ENCODE data around the gene SUPT5H.

SUPT5H gene

GRCh38 chr19:39445196-39446111 is at the start of gene SUPT5H:
TSS of gene SUPT5H (plus strand) at chr19:39445582. CDS start at chr19:39445891, 309 bp downstream.
- peak; percentile 97 for DNase-seq

DNA sequence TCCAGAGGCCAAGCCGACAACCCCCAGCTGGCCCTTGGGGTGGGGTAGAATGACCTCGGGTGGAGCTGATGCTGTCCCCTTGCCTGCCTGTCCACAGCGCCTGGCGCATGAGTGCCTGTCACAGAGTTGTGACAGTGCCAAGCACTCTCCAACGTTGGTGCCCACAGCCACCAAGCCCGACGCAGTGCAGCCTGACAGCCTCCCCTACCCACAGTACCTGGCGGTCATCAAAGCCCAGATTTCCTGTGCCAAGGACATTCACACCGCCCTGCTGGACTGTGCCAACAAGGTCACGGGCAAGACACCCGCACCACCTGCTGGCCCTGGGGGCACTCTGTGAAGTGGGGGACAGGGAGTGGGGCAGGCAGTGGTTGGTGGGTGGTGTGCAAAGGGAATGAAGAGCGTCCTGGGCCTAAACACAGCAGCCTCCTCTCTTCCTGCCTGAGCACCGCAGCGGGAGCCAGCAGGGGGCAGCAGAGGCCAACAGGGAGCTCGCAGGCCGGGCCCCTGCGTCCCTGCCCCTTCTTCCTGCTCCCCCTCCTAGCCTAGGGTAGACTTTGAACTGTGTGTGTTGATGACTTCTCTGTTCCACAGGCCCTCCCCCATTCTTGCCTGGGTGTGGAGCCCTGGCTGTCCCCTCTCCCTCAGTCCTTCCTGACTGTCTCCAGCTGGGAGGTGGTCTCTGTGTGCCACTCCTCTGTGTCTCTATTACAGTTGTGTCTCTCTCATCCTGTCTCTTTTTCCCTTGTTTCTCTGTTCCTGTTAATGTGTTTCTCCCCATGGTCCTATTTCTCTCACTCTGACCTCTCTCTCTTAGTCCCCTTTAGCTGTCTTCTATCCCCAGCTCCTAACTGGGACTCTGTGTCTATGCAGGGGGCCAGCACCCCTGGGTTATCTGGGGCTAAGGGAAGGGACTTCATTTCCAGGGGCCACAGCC is 47.8 kb upstream of the SUPT5H start:
- DNase-seq: peak; percentile 96

DNA sequence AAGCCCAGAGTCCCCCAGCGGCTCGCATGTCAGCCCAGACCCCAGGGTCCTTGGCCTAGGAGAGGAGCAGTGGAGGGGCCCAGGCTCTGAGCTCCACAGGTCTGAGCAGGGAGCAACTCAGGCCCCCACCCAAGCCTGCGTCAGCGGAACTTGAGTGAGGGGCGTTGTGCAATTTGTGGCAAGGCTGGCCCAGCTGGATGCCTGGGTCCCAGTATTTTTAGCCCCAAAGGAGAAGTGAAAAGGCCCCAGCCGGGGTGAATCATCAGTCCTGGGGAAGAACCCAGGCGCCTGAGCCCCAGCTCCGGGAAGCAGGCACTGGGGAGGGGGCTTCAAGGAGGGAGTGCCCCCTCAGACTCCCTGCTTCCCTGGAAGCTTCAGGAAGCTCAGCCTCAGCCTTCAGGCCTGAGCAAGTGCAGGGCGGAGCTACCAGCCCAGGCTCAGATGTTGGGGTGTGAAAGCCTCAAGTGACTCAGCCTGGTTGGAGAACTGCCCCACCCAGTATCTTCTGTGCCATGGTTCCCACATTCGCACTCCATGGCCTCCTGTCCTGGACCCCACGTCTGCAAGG is 47.0 kb upstream of the SUPT5H start:
- peak; percentile 56 for DNase-seq

DNA sequence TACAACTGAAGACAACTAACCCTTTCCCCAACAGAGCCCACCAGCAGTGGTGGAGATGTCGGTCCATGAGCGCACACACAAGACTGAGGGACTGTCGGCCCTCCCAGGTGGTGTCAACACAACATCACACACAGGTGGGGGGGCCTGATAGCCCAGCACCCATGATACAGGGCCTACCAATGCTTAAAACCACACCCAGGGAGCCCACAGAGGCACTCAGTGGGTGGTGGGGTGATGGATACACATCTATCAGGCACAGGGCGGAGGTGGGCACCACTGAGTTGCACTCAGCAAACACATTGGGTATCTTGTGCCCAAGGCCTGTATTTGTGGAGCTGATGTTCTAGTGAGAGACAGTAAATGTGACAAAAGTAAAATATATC is 45.7 kb upstream of the SUPT5H start:
- no peak for DNase-seq

- DNase-seq: no peak
These were observed 45.3 kb upstream of the SUPT5H start for GRCh38 chr19:39400061-39400460.

- no peak for DNase-seq
These were observed 44.3 kb upstream of the SUPT5H start for GRCh38 chr19:39401070-39401548.

- peak; percentile 86 for DNase-seq
These were observed 43.6 kb upstream of the SUPT5H start for GRCh38 chr19:39401549-39402345.

- peak; percentile 84 for DNase-seq
These were observed 42.8 kb upstream of the SUPT5H start for GRCh38 chr19:39402346-39403300.

- peak; percentile 96 for DNase-seq
These were observed 41.8 kb upstream of the SUPT5H start for GRCh38 chr19:39403331-39404312.

GRCh38 chr19:39405261-39405957 is 40.0 kb upstream of the SUPT5H start:
- DNase-seq: no peak

DNA sequence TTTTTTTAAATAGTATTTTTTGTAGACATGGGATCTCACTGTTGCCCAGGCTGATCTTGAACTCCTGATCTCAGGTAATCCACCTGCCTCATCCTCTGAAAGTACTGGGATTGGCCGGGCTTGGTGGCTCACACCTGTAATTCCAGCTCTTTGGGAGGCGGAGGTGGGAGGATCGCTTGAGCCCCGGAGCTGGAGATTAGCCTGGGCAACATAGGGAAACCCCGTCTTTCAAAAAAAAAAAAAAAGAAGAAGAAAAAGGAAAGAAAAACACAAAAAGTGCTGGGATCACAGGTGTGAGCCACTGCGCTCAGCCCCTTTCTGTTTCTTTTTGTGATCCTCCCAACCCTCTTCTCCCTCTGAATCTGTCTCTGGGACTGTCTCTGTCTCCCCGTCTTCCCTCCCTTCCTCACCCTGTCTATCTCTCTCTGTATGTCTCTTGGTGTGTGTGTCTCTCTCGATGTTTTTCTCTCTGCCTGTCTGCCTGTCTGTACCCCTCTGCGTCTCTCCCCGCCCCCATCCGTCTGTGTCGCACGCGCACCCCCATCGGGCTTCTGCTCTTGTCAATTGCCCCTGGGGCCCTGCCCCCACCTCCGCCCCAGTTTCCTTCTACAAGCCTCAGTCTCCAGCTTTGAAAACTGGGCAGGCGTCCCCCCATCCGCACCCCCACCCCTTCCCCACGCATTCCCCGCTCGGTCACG is 39.3 kb upstream of the SUPT5H start:
- DNase-seq: peak; percentile 91

- peak; percentile 88 for DNase-seq
These were observed 38.5 kb upstream of the SUPT5H start, which contains the start of gene ZFP36 for GRCh38 chr19:39406656-39407409. TSS of gene ZFP36 (plus strand) at chr19:39406847. CDS start at chr19:39406905, 58 bp downstream.

- DNase-seq: no peak
These were observed 38.0 kb upstream of the SUPT5H start for GRCh38 chr19:39407410-39407659.

GRCh38 chr19:39407660-39408391 is 37.6 kb upstream of the SUPT5H start:
- DNase-seq: peak; percentile 77

DNA sequence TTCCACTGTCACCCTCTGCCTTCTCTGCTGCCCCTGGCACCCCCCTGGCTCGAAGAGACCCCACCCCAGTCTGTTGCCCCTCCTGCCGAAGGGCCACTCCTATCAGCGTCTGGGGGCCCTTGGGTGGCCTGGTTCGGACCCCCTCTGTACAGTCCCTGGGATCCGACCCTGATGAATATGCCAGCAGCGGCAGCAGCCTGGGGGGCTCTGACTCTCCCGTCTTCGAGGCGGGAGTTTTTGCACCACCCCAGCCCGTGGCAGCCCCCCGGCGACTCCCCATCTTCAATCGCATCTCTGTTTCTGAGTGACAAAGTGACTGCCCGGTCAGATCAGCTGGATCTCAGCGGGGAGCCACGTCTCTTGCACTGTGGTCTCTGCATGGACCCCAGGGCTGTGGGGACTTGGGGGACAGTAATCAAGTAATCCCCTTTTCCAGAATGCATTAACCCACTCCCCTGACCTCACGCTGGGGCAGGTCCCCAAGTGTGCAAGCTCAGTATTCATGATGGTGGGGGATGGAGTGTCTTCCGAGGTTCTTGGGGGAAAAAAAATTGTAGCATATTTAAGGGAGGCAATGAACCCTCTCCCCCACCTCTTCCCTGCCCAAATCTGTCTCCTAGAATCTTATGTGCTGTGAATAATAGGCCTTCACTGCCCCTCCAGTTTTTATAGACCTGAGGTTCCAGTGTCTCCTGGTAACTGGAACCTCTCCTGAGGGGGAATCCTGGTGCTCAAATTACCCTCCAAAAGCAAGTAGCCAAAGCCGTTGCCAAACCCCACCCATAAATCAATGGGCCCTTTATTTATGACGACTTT is 36.8 kb upstream of the SUPT5H start:
- no peak for DNase-seq
